ENCODE results near the gene C20orf204. TPM values are rescaled to one million over a fixed set of nuclear protein-coding genes. Genes with fewer than 3 reads are reported as not detected.

Gene C20orf204
- total and polyA plus RNA-seq, 9 of the 15 experiments (the other 6 are each of a cell fraction or from before 2014, with no cell fraction given), result 0.11 to 1.1 (median 0.36) TPM; not detected in 2

DNA sequence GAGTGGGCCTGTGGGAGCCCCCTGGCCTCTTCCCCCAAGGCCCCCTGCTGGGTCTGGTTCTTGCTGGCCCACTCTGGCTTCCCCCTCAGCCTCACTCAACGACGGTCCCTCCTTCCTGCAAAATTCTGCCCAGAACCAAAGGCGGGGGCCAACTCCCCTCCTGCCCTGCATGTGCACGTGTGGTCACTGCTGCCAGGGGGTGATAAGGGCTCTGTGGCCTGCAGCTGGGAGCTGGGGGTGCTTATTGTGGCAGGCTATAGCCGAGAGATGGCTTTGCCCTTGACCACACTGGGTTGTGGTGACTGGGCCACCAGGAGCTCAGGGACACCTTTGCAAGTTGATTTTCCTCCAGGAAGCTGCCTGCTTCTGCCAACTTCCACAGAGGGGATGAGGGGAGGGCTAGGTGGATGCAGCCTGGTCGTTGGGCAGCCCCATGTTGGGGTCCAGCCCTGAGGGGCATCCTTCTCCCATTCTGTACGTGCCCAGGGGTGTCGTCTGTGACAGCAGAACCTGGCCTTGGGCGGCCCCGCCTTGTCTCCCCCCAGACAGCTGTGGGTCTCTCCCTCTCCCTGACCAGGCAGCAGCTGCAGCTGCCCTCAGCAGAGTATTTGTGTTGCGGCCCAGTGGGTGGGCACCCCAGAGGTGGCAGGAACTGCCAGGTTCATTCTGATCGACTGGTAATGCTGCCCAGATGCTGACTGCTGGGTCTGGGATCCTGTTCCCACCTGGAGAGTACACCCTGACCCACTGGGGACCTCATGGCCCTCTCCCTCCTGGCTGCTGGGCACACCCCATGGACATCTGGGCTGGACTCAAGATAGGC lies 32.6 kb downstream of the C20orf204 start (continued):
- TF ChIP-seq, protein P1, sequence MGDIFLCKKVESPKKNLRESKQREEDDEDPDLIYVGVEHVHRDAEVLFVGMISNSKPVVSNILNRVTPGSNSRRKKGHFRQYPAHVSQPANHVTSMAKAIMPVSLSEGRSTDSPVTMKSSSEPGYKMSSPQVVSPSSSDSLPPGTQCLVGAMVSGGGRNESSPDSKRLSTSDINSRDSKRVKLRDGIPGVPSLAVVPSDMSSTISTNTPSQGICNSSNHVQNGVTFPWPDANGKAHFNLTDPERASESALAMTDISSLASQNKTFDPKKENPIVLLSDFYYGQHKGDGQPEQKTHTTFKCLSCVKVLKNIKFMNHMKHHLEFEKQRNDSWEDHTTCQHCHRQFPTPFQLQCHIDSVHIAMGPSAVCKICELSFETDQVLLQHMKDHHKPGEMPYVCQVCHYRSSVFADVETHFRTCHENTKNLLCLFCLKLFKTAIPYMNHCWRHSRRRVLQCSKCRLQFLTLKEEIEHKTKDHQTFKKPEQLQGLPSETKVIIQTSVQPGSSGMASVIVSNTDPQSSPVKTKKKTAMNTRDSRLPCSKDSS (IDR thresholded peaks at IDR 0.05; ENCODE audit: low read depth, partially characterized antibody), result no peak
- TF ChIP-seq RBFOX2 (IDR thresholded peaks at IDR 0.05; ENCODE audit: low read depth, low read length) (0 out of 2 replicates have a peak, but pooled peaks have one; percentile 9), CBFA2T2 (conservative IDR thresholded peaks at IDR 0.05) (peak; percentile 44; the same call in 1 of the 2 replicates), SMARCA5 (IDR thresholded peaks at IDR 0.05) (no peak), CBX3 (IDR thresholded peaks at IDR 0.05; ENCODE audit: borderline replicate concordance in 1 of 2, low read length in 2 of 2) (no peak), HOXB6 (CRISPR knock-in tag; IDR thresholded peaks at IDR 0.05; ENCODE audit: borderline replicate concordance) (no peak), TEAD4 (IDR thresholded peaks at IDR 0.05; ENCODE audit: low read length) (peak; percentile 25; the same call in 1 of the 2 replicates), TEAD4 (CRISPR knock-in tag; IDR thresholded peaks at IDR 0.05; ENCODE audit: borderline replicate concordance) (no peak)
- TF ChIP-seq, protein P2, sequence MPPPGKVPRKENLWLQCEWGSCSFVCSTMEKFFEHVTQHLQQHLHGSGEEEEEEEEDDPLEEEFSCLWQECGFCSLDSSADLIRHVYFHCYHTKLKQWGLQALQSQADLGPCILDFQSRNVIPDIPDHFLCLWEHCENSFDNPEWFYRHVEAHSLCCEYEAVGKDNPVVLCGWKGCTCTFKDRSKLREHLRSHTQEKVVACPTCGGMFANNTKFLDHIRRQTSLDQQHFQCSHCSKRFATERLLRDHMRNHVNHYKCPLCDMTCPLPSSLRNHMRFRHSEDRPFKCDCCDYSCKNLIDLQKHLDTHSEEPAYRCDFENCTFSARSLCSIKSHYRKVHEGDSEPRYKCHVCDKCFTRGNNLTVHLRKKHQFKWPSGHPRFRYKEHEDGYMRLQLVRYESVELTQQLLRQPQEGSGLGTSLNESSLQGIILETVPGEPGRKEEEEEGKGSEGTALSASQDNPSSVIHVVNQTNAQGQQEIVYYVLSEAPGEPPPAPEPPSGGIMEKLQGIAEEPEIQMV (tag; conservative IDR thresholded peaks at IDR 0.05; ENCODE audit: low read depth), result no peak
